Activated CD4-positive, alpha-beta T cell treated with anti-CD3 and anti-CD28 coated beads for 48 hours (primary cell): Measurements from ENCODE around the gene ZHX3.

Experiments used
- DNase-seq: peaks from one replicate; pipeline ENCODE4 v3.0.0-alpha.2; 2020

ZHX3 gene

GRCh38 chr20:41168281-41169161, 149.0 kb downstream of the ZHX3 start:
- DNase-seq: no peak

GRCh38 chr20:41167481-41168253, 149.9 kb downstream of the ZHX3 start:
- DNase-seq: no peak

GRCh38 chr20:41167118-41167470, 150.4 kb downstream of the ZHX3 start:
- DNase-seq: no peak

- DNase-seq: no peak
These were observed 151.1 kb downstream of the ZHX3 start for GRCh38 chr20:41166201-41167117.

- DNase-seq: no peak
These were observed 152.3 kb downstream of the ZHX3 start for GRCh38 chr20:41165001-41165882.

- no peak for DNase-seq
These were observed 153.7 kb downstream of the ZHX3 start for GRCh38 chr20:41163821-41164220.

GRCh38 chr20:41162396-41162795, 155.1 kb downstream of the ZHX3 start:
- DNase-seq: no peak

- DNase-seq: no peak
These were observed 155.6 kb downstream of the ZHX3 start for GRCh38 chr20:41161886-41162285.

GRCh38 chr20:41160686-41161085, 156.8 kb downstream of the ZHX3 start:
- DNase-seq: no peak

- DNase-seq: no peak
These were observed 158.0 kb downstream of the ZHX3 start for GRCh38 chr20:41159547-41159946.

- no peak for DNase-seq
These were observed 159.4 kb downstream of the ZHX3 start for GRCh38 chr20:41158082-41158625.

- DNase-seq: no peak
These were observed 162.3 kb downstream of the ZHX3 start for GRCh38 chr20:41155261-41155660.

- no peak for DNase-seq
These were observed 162.9 kb downstream of the ZHX3 start for GRCh38 chr20:41154436-41155176.

- DNase-seq: no peak
These were observed 165.3 kb downstream of the ZHX3 start for GRCh38 chr20:41152108-41152757.

GRCh38 chr20:41151134-41151869, 166.2 kb downstream of the ZHX3 start:
- DNase-seq: no peak

GRCh38 chr20:41150664-41151063, 166.9 kb downstream of the ZHX3 start:
- DNase-seq: no peak

GRCh38 chr20:41148942-41149341, 168.6 kb downstream of the ZHX3 start:
- DNase-seq: no peak

GRCh38 chr20:41147767-41148191, 169.8 kb downstream of the ZHX3 start:
- DNase-seq: no peak

- no peak for DNase-seq
These were observed 171.5 kb downstream of the ZHX3 start for GRCh38 chr20:41145821-41146620.
